HG03045 (cell line): Measurements from ENCODE around the gene TMEM208.

Experiments
- ATAC-seq: cut with Tn5 transposase; IDR thresholded peaks from one replicate; pipeline ENCODE4 v1.9.1; 2021; ENCODE audit warnings: mild to moderate bottlenecking, moderate library complexity; ENCODE audit not compliant: unreplicated experiment

TMEM208 gene

DNA sequence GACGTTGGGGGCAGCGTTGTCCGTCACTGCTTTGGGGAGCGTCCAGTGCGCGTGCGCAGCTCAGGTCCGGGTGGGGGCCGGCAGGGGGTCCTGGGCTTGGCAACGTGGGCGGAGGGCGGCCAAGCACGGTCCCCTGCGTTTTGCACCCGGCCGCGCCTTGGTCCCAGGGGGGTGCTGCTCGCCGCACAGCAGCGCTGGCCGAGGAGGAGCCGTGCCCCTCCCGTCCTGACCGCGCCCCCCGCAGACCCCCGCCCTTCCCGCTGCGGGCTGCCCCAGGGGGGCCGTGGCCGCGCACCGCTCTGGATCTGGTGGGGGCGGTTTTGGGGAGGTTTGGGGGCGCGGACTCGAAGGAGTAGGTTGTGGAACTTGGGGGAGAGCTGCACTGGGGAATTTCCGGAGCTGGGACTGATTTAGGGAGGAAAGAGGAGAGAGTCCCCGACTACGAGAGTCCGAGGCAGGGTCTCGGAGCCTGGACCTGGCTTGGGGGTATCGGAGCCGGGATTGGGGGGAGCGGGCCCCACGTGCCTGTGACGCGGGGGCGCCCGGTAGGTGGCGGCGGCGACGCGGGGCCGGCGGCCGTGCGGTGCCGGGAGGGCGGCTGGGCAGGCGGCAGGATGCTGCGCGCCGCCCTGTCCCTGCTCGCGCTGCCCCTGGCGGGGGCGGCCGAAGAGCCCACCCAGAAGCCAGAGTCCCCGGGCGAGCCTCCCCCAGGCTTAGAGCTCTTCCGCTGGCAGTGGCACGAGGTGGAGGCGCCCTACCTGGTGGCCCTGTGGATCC, 21.7 kb downstream of the TMEM208 start, which contains the start of gene SLC9A5:
Gene SLC9A5 (plus strand): TSS at position 579 of the 777 bp plus-strand sequence. CDS start 36 bp downstream, at position 615.
- ATAC-seq, result no peak

DNA sequence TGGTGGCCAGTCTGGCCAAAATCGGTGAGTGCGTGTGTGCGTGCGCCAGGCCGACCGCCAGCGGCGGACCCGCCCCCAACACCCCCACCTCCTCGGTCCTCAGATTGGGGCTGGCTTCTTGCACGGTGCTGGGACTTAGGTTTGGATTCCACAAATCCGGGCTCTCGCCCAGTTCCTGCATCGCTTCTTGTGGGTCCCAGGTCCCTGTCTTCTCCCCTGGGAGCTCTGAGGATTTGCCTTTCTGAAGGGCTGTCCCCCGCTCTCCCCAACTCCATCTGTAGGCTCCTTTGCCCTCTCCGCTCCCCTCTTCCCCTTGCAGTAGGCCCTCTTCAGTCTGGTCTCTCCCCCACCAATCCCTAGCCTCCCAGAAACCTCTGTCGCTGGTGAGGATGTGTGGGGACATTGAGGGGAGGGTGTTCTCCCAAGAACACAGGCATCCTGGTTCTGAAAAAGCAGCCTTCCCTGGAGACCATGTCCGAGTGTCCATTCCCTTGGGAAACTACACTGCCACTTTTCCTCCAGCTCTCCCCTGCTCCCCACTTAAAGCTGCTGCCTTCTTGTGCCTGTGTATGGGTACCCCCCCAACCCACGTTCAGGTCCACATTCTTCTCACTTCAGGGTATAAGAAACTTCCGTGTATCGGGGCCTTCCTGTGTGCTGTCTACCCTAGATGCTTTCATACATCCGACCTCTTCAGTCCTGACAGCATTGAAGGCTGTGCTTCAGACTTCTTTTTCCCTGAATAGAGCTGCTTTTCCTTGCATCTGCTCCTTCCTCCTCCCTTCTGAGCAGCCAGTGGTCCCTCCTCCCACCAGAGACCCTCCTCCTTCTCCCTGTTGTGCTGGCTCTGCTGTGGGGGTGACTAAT, 22.5 kb downstream of the TMEM208 start:
- no peak for ATAC-seq

DNA sequence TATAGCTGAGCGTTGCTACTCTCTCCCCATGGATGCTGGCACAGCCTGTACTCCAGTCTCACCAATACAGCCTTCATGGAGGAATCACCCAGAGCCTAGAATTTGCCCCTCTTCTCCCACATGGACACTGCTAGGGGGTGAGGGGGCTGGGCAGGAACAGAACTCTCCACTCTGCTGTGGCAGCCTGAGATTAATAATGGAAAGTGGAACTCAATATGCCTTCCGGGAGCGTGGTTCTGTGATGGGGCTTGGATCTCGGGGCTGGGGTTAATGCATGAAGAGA, 23.1 kb downstream of the TMEM208 start:
- no peak for ATAC-seq

DNA sequence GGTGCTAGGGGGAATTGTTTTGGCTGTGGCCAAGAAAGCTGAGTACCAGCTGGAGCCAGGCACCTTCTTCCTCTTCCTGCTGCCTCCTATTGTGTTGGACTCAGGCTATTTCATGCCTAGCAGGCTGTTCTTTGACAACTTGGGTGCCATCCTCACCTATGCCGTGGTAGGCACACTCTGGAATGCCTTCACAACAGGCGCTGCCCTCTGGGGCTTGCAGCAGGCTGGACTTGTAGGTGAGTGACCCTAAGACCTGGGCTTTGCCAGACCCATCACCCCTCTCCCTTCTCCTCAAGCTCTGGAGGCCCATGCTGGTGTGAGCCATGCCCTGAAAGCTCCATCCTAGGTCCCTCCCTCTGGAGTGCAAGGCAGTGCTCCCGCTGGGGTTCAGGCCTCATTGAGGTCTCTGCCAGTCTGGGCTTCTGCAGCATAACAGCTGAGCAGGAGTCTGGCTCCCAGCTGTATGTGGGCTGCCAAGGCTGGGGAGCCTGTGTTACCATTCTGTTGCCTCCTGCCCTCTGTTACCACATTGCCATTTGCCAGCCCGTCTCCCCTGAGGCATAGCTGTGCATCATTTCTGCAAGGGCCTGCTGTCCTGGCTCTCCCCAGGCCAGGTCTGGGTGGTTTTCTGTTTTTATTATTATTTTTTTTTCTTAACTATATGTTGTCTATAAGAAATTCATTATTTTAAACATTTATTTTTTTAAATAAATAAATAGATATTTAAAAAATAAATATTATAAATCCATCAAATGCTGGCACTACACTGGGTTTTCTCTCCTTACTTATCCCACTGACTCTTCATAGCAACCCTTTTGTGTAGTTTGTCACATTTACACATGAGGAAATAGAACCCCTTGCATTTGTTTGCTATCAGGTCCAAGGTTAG, 25.9 kb downstream of the TMEM208 start:
- ATAC-seq, result no peak

DNA sequence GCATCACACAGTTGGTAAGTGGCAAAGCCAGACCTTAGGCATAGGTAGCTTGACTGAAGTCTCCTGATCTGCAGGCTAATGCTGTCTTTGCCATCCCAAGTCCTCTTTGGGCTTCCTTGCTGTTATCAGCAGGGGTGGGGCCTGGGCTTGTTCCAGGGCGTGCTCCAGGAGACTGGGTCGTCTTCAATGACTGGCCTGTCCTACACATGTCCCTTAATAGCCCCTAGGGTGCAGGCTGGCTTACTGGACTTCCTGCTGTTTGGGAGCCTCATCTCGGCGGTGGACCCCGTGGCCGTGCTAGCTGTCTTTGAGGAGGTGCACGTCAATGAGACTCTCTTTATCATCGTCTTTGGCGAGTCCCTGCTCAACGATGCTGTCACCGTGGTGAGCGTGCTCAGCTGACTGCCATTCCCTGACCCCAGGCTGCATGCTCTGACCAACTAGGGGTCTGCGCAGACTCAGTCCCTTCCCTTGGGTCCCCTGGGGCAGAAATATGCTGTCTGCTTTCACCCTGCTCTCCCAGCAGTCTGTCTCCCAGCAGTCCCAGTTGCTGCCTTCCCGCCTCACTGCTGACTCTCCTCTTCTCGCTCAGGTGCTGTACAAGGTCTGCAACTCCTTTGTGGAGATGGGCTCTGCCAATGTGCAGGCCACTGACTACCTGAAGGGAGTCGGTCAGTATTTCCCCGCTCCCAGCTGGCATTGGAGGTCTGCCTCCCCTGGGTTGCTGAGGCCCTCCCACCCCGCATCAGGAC, 28.0 kb downstream of the TMEM208 start:
- ATAC-seq, result no peak

DNA sequence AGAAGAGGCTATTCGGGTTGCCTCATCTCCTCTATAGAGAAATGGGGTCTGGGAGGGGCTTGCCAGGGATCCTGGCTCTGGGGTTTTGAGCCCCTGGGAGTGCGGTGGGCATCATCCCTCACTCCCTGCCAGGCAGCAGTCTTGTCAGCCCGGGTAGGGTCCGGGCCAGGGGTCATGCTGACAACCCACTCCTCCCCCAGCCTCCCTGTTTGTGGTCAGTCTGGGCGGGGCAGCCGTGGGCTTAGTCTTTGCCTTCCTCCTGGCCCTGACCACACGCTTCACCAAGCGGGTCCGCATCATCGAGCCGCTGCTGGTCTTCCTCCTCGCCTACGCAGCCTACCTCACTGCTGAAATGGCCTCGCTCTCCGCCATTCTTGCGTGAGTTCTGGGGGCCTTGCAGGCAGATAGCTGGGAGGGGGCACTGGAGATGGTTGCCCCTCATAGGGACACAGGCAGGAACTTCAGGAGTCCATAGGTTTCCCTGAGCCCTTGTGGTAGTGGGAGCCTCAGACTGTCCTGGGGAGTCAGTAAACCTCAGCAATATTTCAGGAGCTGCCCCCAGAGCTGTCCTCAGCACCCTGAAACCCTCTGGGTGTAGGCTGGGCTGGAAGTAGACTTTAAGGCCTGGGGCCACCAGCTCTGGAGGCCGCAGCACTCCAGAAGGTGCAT, 28.8 kb downstream of the TMEM208 start:
- no peak for ATAC-seq

DNA sequence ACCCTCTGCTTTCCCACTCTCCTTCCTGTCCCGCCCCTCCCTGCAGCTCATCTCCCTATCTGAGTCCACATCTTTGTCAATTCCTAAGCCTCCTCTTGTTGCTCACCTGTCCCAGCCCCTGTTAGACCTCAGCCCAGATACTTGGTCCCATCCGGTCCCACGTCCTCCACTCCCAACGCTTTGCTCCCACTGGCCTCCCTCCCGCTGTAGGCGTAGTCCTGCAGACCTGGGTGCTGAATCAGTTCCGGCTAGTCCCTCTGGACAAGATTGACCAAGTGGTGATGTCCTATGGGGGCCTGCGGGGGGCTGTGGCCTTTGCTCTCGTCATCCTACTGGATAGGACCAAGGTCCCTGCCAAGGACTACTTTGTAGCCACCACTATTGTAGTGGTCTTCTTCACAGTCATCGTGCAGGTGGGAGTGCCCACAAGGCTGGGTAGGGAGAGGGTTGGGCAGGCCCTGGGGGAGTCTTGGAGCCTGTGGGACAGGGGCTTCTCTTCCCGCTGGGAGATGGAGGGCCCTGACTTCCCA, 29.8 kb downstream of the TMEM208 start:
- ATAC-seq, result no peak

DNA sequence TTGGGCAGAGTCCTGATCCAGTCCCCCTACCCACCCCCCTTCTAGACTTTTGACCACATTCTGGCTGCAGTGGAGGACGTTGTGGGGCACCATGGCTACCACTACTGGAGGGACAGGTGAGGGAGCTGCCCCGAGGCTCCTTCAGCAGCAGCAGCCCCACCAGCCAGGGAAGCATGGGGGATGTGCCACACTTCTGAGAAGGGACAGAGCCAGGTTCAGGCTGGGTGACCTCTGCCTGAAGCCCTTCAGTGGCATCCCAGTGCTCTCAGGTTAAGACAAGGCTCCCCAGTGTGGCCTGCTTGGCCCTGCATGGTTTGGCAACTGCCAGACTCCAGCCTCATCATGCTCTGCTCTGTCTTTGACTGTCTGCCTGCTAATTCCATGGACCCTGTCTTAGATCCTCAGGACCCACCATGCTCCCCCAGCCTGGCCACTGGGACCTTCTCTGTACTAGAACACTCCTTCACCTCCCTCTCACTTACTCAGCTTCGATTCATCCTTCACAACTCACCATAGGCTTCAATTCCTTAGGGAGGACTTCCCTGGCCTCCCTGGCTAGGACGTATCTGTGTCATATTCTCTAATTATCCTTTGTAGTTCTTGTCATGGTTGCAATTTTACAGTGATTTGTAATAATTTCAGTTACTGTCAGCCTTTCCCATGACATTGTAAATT, 30.7 kb downstream of the TMEM208 start:
- ATAC-seq, result no peak

DNA sequence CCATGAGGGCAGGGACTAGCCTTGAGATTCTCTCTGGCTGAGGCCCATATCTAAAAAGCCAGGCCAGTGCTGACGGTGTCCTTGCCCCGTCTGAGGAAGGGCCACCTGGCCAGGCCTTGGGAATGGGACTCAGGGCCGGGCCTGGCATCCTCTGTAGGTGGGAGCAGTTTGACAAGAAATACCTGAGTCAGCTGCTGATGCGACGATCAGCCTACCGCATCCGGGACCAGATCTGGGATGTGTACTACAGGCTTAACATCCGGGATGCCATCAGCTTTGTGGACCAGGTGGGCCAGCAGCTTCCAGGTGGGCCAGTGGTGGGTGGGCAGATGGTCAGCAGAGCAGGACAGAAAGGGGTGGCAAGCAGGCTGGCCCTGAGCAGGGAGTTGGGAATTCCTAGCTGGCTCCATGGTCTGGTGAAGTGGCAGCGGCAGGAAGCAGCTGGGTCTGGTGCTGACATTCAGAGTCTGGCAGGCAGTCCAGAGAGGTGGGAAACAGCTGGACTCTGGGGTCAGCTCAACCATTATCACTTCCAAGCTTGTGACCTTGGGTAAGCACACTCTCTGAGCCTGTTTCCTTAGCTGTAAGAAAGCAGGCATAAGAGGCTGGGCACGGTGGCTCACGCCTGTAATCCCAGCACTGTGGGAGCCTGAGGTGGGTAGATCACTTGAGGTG, 31.4 kb downstream of the TMEM208 start:
- ATAC-seq, result no peak

DNA sequence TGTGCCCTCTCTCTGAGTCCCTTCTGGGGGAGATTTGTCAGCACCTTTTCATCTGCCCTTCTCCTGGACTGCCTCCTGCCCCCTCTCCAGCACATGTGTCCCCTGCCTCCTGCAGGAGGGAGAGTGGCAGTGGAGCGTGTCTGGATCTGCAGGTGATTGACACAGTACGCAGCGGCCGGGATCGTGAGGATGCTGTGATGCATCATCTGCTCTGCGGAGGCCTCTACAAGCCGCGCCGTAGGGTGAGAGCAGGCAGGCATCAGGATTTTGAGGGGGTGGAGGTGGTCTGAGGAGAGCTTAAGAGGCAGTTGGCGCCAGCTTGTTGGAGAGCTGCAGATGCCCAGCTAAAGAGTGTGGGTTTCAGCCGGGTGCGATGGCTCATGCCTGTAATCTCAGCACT, 32.8 kb downstream of the TMEM208 start:
- ATAC-seq, result no peak

DNA sequence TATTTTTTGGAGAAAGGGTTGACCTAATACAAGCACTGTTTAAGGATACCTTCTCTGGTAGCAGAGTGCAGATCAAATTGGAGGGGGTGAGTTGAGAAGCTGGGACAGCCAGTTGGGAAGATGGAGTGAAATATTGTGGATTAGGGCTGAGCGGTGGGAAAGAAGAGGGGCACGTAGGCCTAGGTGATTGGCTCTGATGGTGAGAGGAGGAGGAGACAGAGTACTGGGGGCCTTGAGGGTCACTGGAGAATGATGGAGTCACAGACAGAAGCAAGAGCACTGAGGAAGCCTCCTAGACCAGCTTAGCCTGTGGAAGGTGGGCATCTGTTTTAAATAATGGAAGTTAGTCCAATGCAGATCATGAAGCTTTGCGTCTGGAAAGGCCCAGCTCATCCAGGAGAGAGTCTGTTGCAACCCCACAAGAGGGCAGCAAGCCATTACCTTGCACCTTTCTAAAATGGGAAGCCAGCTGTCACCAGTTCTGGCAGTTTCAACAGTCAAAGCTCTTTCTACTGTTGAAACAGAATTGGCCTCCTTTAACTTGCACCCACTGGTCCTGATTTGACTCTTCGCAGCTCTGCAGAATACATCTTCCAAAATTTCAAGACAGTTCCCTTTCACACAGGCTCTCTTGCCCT, 33.6 kb downstream of the TMEM208 start:
- ATAC-seq, result no peak

DNA sequence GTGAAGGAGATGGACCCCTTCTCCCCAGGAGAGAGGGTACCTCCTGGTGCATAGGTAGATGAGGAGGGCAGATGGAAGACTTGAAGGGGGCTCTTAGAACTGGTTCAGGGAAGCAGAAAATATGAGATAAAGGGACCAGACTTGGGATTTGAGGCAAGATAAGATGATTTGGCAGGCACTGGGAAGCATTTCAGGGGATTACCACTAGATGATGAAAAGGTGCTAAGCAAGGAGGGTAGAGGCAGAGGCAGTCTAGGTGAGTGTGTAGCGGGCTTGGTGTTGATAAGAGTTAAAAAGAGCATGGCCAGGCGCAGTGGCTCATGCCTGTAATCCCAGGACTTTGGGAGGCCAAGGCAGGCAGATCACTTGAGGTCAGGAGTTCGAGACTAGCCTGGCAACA, 36.3 kb downstream of the TMEM208 start:
- ATAC-seq, result no peak

DNA sequence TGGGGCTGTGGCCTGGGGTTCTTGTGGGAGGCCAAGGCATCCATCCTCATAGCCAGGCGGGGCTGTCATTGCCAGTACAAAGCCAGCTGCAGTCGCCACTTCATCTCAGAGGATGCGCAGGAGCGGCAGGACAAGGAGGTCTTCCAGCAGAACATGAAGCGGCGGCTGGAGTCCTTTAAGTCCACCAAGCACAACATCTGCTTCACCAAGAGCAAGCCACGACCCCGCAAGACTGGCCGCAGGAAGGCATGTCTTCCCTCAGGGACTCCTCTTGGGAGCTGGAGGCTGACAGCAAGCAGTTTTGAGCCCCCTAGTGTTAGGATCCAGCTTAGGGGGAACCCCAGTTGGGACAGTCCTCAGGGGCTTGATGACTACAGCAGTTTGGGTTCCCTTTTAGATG, 37.3 kb downstream of the TMEM208 start:
- ATAC-seq, result no peak

DNA sequence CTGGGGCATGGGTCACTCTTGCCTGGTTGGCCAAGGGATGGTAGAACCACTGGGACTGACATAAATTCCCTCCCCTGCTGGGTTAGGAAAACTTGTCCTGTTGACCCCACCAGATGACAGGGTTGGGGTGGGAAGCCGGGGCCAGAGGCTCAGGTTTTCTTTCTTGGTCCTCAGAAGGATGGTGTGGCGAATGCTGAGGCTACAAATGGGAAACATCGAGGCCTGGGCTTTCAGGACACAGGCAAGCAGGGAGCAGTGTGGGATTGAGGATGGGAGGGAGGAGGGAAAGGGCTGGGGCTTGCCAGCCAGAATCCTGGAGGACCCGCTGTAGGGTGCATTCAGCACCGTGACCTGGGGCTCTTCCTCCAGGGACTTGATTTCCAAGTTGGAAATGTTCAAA, 37.9 kb downstream of the TMEM208 start:
- no peak for ATAC-seq

DNA sequence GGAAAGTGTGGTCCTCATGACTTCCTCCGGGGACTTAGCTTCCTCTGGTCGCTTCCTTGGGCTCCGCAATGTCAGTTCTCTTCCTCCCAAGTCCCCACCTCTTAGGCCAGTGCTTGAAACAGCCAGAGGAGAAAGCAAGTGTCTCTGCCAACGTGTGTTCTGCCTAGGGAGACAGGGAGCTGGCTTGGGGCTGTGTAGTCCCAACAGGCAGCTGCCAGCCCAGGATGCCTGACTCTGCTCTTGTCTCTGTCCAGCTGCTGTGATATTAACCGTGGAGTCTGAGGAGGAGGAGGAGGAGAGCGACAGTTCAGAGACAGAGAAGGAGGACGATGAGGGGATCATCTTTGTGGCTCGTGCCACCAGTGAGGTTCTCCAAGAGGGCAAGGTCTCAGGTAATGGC, 38.9 kb downstream of the TMEM208 start:
- ATAC-seq, result no peak

DNA sequence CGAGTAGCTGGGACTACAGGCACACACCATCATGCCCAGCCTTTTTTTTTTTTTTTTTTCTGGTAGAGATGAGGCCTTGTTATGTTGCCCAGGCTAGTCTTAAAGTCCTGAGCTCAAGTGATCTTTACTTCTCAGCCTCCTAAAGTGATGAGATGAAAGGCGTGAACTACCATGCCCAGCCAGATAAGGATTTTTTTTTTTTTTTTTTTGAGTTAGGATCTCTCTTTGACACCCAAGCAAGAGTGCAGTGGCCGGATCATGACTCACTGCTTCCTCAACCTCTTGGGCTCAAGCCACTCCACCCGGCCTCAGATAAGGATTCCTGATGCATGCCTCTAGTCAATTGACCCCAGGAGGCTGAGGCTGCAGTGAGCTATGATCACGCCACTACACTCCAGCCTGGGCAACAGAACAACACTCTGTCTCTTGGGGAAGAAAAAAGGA, 41.2 kb downstream of the TMEM208 start:
- ATAC-seq, result no peak

DNA sequence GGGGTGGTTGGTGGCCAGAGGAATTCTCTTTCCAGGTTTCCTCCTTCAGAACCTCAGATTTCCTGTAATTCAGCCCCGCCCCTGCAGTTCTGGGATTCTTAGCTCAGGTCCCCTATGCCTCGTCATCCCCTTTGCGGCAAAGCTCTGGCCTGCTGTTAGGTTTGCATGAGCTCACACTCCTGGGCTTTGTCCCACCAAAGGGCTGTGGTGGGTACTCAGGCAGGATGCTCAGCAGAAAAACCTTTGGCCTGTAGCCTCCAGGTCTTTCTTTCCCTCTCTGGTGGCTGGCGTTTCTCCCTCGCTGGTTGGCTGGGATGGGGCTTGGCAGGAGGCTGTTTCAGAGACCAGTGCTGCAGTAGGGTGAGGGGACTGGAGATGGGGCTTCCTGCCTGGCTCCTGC, 42.8 kb downstream of the TMEM208 start:
- no peak for ATAC-seq

DNA sequence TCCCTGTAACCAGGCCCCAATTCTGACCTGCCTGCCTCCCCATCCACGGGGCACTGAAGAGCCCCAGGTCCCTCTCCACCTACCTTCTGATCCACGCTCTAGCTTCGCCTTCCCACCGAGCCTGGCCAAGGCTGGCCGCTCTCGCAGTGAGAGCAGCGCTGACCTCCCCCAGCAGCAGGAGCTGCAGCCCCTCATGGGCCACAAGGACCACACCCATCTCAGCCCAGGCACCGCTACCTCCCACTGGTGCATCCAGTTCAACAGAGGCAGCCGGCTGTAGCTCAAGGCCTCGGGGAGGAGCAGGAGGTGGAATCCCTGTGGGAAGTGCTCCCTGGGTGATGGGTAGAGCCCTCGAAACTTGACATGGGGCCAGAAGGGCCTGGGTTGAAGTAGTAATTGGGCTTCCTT, 44.0 kb downstream of the TMEM208 start:
- no peak for ATAC-seq
